AG04450 (cell line): ENCODE measurements around the gene CARS1. TPM values are rescaled to one million over a fixed set of nuclear protein-coding genes. Genes with fewer than 3 reads are reported as not detected.

Source experiments
- CTCF ChIA-PET: fragments of 300-600, 350-600 bp; formaldehyde crosslinking; extraction: SDS; loops from one replicate; lab custom pipeline; 2022; ENCODE audit warnings: antibody characterized with exemption, inconsistent platforms; lab: Charles Lee
- POLR2A ChIA-PET: fragments of 350-600 bp; formaldehyde crosslinking; extraction: SDS; loops from one replicate; lab custom pipeline; 2021; ENCODE audit warnings: antibody characterized with exemption, inconsistent platforms; lab: Yijun Ruan, JAX
- DNase-seq: peaks from one replicate; pipeline ENCODE4 v3.0.0-alpha.2; 2011; ENCODE audit warnings: low read depth, low spot score
- H3K27ac ChIP-seq: one replicate; pipeline ENCODE4 v1.5.1; 2012; ENCODE audit warnings: low read depth, low read length, control low read depth
- H3K27me3 ChIP-seq: one replicate; pipeline ENCODE4 v1.6.0; 2012; ENCODE audit warnings: low read length; ENCODE audit not compliant: control insufficient read depth, insufficient read depth
- H3K4me3 ChIP-seq: 2 replicates; pipeline ENCODE4 v1.5.1; 2011; ENCODE audit warnings: mild to moderate bottlenecking, low read depth, low read length, control low read depth
- H3K9me3 ChIP-seq: 2 replicates; pipeline ENCODE4 v1.5.1; 2012; ENCODE audit warnings: low read length; ENCODE audit not compliant: control insufficient read depth, insufficient read depth
- CTCF ChIP-seq: IDR thresholded peaks from 2 replicates; pipeline ENCODE4 v1.5.1; 2011; ENCODE audit warnings: low read depth, low read length, control low read depth, inconsistent platforms
- polyA plus RNA-seq: library from polyadenylated mRNA; depleted of rRNA; stranded (reverse); fragments of >200 nt; gene quantifications from 2 replicates; pipeline ENCODE4 v1.2.3, GENCODE V29; 2011

The CARS1 gene
- polyA plus RNA-seq, 1 experiment, result 139 TPM

GRCh38 chr11:3088806-3089205, 31.6 kb upstream of the CARS1 start:
- H3K27ac ChIP-seq, result no peak overlapping the region
- POLR2A ChIA-PET, result no interaction called here
- no peak for TF ChIP-seq CTCF
- CTCF ChIA-PET, result interaction anchor here (1.3 to 3.8 kb wide), 2 partner anchors 30 to 51 kb away, joined by 3 to 61 read pairs; no protein-coding TSS in a partner anchor
- no peak overlapping the region for H3K4me3 ChIP-seq
- DNase-seq, result no peak
- no peaks in the 10 kb centered on the region; the same call in 1 of the 2 replicates for H3K9me3 ChIP-seq
- H3K27me3 ChIP-seq, result no peaks in the 10 kb centered on the region

GRCh38 chr11:3087821-3088800, 30.9 kb upstream of the CARS1 start:
- no peak overlapping the region for H3K4me3 ChIP-seq
- no peaks in the 10 kb centered on the region; the same call in 1 of the 2 replicates for H3K9me3 ChIP-seq
- no peak for TF ChIP-seq CTCF
- H3K27me3 ChIP-seq, result no peaks in the 10 kb centered on the region
- CTCF ChIA-PET, result interaction anchor here (1.3 to 3.8 kb wide), 2 partner anchors 29 to 50 kb away, joined by 3 to 61 read pairs; no protein-coding TSS in a partner anchor
- POLR2A ChIA-PET, result no interaction called here
- DNase-seq, result no peak
- no peak overlapping the region for H3K27ac ChIP-seq

GRCh38 chr11:3087373-3087772, 30.1 kb upstream of the CARS1 start:
- POLR2A ChIA-PET, result no interaction called here

GRCh38 chr11:3086671-3087150, 29.5 kb upstream of the CARS1 start:
- ChIA-PET POLR2A (interaction anchor here (0.6 kb wide), 1 partner anchor 28 kb away, joined by 3 read pairs; no protein-coding TSS in a partner anchor), CTCF (interaction anchor here (2.4 kb wide), 1 partner anchor 49 kb away, joined by 6 read pairs; no protein-coding TSS in a partner anchor)
- H3K27ac ChIP-seq, result no peak overlapping the region
- H3K9me3 ChIP-seq, result no peaks in the 10 kb centered on the region; the same call in 1 of the 2 replicates
- no peak for TF ChIP-seq CTCF
- H3K4me3 ChIP-seq, result no peak overlapping the region
- no peak for DNase-seq
- no peaks in the 10 kb centered on the region for H3K27me3 ChIP-seq

More at GRCh38 chr11:3087373-3087772, 30.1 kb upstream of the CARS1 start:
- Histone ChIP-seq H3K27me3 (no peaks in the 10 kb centered on the region), H3K9me3 (no peaks in the 10 kb centered on the region; the same call in 1 of the 2 replicates), H3K4me3 (no peak overlapping the region), H3K27ac (no peak overlapping the region)
- CTCF ChIA-PET, result no interaction called here
- no peak for TF ChIP-seq CTCF
- DNase-seq, result no peak
